Nephron progenitor cell (in vitro differentiated cells): Measurements from ENCODE around the gene STK39.

ENCODE experiments used
- DNase-seq: peaks from one replicate; pipeline ENCODE4 v3.0.0; 2021
- H3K27ac Mint-ChIP-seq: 2 replicates; pipeline ENCODE4 v1.8.0; 2021; ENCODE audit warnings: mild to moderate bottlenecking, moderate library complexity, mixed read lengths
- H3K27me3 Mint-ChIP-seq: 2 replicates; pipeline ENCODE4 v1.8.0; 2021; ENCODE audit warnings: mild to moderate bottlenecking, low read depth, mixed read lengths; ENCODE audit not compliant: poor library complexity
- H3K36me3 Mint-ChIP-seq: 2 replicates; pipeline ENCODE4 v1.8.0; 2021; ENCODE audit warnings: low read depth, mixed read lengths
- H3K4me1 Mint-ChIP-seq: 2 replicates; pipeline ENCODE4 v1.8.0; 2021; ENCODE audit warnings: mixed read lengths
- H3K4me3 Mint-ChIP-seq: 2 replicates; pipeline ENCODE4 v1.8.0; 2021; ENCODE audit warnings: mild to moderate bottlenecking, moderate library complexity, mixed read lengths
- H3K9me3 Mint-ChIP-seq: 2 replicates; pipeline ENCODE4 v1.8.0; 2021; ENCODE audit warnings: mild to moderate bottlenecking, moderate library complexity, mixed read lengths
- TF ChIP-seq, protein P1 (sequence below): fragments of 200-600 bp; sonication (generic); IDR thresholded peaks from 2 replicates; pipeline ENCODE4 v1.5.0; 2021; ENCODE audit warnings: antibody characterized with exemption

Gene STK39

DNA sequence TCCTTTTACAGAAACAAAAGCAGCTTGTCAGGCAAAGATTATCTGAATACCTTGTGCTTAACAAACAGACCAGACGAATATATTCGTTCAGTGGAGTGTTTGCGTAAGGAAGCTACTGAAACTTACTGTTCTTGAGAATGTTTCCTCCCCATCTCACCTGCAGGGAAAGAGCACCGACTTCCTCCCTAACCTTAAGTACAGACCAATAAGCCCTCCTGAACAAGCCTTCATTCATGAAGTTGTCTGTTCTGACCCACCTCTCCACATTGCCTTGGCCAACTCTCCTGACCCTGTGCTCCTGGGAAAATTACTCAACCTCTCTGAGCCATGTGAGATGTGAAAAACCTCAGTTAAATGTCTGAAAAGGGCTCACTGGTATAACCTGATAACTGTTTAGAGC is 35.2 kb downstream of the STK39 start:
- peak overlapping the region; percentile 3 for H3K27ac Mint-ChIP-seq
- no peaks in the 10 kb centered on the region for H3K27me3 Mint-ChIP-seq
- H3K4me1 Mint-ChIP-seq: peaks cover 25% of the 10 kb centered on the region
- DNase-seq: no peak
- H3K9me3 Mint-ChIP-seq: peaks cover 3% of the 10 kb centered on the region
- peaks cover 20% of the 10 kb centered on the region for H3K36me3 Mint-ChIP-seq
- H3K4me3 Mint-ChIP-seq: no peak overlapping the region
- TF ChIP-seq, protein P1, sequence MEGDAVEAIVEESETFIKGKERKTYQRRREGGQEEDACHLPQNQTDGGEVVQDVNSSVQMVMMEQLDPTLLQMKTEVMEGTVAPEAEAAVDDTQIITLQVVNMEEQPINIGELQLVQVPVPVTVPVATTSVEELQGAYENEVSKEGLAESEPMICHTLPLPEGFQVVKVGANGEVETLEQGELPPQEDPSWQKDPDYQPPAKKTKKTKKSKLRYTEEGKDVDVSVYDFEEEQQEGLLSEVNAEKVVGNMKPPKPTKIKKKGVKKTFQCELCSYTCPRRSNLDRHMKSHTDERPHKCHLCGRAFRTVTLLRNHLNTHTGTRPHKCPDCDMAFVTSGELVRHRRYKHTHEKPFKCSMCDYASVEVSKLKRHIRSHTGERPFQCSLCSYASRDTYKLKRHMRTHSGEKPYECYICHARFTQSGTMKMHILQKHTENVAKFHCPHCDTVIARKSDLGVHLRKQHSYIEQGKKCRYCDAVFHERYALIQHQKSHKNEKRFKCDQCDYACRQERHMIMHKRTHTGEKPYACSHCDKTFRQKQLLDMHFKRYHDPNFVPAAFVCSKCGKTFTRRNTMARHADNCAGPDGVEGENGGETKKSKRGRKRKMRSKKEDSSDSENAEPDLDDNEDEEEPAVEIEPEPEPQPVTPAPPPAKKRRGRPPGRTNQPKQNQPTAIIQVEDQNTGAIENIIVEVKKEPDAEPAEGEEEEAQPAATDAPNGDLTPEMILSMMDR: no peak

DNA sequence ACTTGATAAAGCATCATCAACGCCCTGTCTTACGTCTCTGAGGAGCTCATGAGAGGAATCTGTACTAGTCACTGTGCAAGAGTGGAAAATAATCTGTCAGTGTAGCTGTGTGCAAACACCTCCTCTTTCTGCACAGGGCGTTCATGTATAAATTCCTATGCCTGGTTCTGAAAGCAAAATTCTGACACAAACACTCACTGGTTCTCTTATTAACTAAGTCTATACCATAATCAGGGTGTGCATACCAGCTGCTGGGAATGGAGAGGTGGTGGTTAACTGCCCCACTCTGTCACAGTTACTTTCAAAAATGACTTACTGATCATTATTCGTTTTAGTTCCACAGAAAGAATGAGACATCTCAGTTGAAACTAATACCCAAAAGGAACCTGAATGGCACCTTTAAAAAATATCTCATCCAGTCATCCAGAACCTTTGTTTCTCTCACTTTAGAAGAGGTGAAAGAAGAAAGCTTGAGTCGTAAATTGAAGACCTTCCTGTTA is 35.7 kb downstream of the STK39 start:
- DNase-seq: no peak
- peak overlapping the region; percentile 3 for H3K27ac Mint-ChIP-seq
- H3K36me3 Mint-ChIP-seq: peaks cover 22% of the 10 kb centered on the region
- no peaks in the 10 kb centered on the region for H3K27me3 Mint-ChIP-seq
- H3K4me1 Mint-ChIP-seq: peaks cover 25% of the 10 kb centered on the region
- peaks cover 6% of the 10 kb centered on the region for H3K9me3 Mint-ChIP-seq
- TF ChIP-seq, protein P1: no peak
- H3K4me3 Mint-ChIP-seq: no peak overlapping the region

- H3K4me1 Mint-ChIP-seq: peaks cover 25% of the 10 kb centered on the region
- H3K27me3 Mint-ChIP-seq: no peaks in the 10 kb centered on the region
- H3K27ac Mint-ChIP-seq: no peak overlapping the region
- peaks cover 29% of the 10 kb centered on the region for H3K36me3 Mint-ChIP-seq
- no peak for DNase-seq
- peaks cover 13% of the 10 kb centered on the region for H3K9me3 Mint-ChIP-seq
- TF ChIP-seq, protein P1: no peak
- no peak overlapping the region for H3K4me3 Mint-ChIP-seq
These were observed 36.4 kb downstream of the STK39 start for GRCh38 chr2:168210895-168211570.

GRCh38 chr2:168210216-168210894 is 37.0 kb downstream of the STK39 start:
- H3K27me3 Mint-ChIP-seq: no peaks in the 10 kb centered on the region
- no peak overlapping the region for H3K27ac Mint-ChIP-seq
- no peak overlapping the region for H3K4me3 Mint-ChIP-seq
- peaks cover 19% of the 10 kb centered on the region for H3K4me1 Mint-ChIP-seq
- peaks cover 15% of the 10 kb centered on the region for H3K9me3 Mint-ChIP-seq
- TF ChIP-seq, protein P1: no peak
- no peak for DNase-seq
- peaks cover 32% of the 10 kb centered on the region for H3K36me3 Mint-ChIP-seq

DNA sequence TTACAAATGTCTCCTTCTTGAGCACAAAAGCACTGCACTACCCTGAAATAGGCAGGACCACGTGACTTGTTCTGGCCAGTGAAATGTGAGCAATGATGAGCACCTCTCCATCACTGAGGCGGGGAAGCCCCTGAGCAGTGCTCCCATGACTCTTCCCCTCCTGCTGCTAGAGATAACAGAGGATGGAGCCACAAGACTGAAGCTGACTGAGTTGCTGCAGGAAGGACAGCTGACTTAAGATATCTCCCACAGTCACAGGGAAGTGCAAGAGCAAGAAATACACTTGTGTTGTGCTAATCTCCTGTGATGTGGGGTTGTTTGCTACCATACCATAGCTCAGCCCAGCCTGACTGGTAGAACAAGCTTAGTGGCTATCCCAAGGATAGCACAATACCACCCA is 38.7 kb downstream of the STK39 start:
- Mint-ChIP-seq H3K9me3 (peaks cover 26% of the 10 kb centered on the region), H3K4me1 (peaks cover 28% of the 10 kb centered on the region), H3K27me3 (no peaks in the 10 kb centered on the region), H3K36me3 (peaks cover 46% of the 10 kb centered on the region), H3K4me3 (no peak overlapping the region), H3K27ac (no peak overlapping the region)
- DNase-seq: no peak
- TF ChIP-seq, protein P1: no peak

- Mint-ChIP-seq H3K36me3 (peaks cover 54% of the 10 kb centered on the region), H3K9me3 (peaks cover 32% of the 10 kb centered on the region), H3K27me3 (no peaks in the 10 kb centered on the region), H3K4me3 (no peak overlapping the region), H3K4me1 (peaks cover 35% of the 10 kb centered on the region), H3K27ac (no peak overlapping the region)
- DNase-seq: no peak
- TF ChIP-seq, protein P1: no peak
These were observed 39.5 kb downstream of the STK39 start for GRCh38 chr2:168207851-168208250.
